ENCODE results near the gene CAPN2. TPM values are rescaled to one million over a fixed set of nuclear protein-coding genes. Genes with fewer than 3 reads are reported as not detected.

The CAPN2 gene
- total RNA-seq, 1 donor from 2014 or later: 281 TPM

GRCh38 chr1:223750730-223751570 is 38.6 kb downstream of the CAPN2 start:
- DNase-seq (ENCODE audit: low read depth): no peak
- H3K4me3 ChIP-seq (ENCODE audit: low read depth, low read length): no peak overlapping the region
- TF ChIP-seq CTCF (conservative IDR thresholded peaks at IDR 0.05; ENCODE audit: low read depth, low read length): no peak

- no peak overlapping the region for H3K4me3 ChIP-seq (ENCODE audit: low read depth, low read length)
- TF ChIP-seq CTCF (conservative IDR thresholded peaks at IDR 0.05; ENCODE audit: low read depth, low read length): no peak
- no peak for DNase-seq (ENCODE audit: low read depth)
Observed at GRCh38 chr1:223751696-223752095, 39.4 kb downstream of the CAPN2 start.

- no peak overlapping the region for H3K4me3 ChIP-seq (ENCODE audit: low read depth, low read length)
- no peak for DNase-seq (ENCODE audit: low read depth)
- no peak for TF ChIP-seq CTCF (conservative IDR thresholded peaks at IDR 0.05; ENCODE audit: low read depth, low read length)
Observed at GRCh38 chr1:223752721-223753515, 40.6 kb downstream of the CAPN2 start.

GRCh38 chr1:223754681-223755431 is 42.5 kb downstream of the CAPN2 start:
- TF ChIP-seq CTCF (conservative IDR thresholded peaks at IDR 0.05; ENCODE audit: low read depth, low read length): no peak
- DNase-seq (ENCODE audit: low read depth): no peak
- H3K4me3 ChIP-seq (ENCODE audit: low read depth, low read length): no peak overlapping the region

- H3K4me3 ChIP-seq (ENCODE audit: low read depth, low read length): no peak overlapping the region
- no peak for TF ChIP-seq CTCF (conservative IDR thresholded peaks at IDR 0.05; ENCODE audit: low read depth, low read length)
- no peak for DNase-seq (ENCODE audit: low read depth)
Observed at GRCh38 chr1:223755432-223755792, 43.1 kb downstream of the CAPN2 start.

GRCh38 chr1:223755992-223756775 is 43.8 kb downstream of the CAPN2 start:
- no peak for TF ChIP-seq CTCF (conservative IDR thresholded peaks at IDR 0.05; ENCODE audit: low read depth, low read length)
- no peak for DNase-seq (ENCODE audit: low read depth)

More at GRCh38 chr1:223755992-223756775, 43.8 kb downstream of the CAPN2 start:
- no peak overlapping the region for H3K4me3 ChIP-seq (ENCODE audit: low read depth, low read length)

All from epithelial cell of proximal tubule (primary cell).